ENCODE measurements around the gene CYP24A1.

Gene CYP24A1

GRCh38 chr20:54188132-54188849, 14.5 kb upstream of the CYP24A1 start:
- no CpG with 5 or more reads among the region's 11 CpGs for whole genome bisulfite sequencing, 2 donors (ENCODE audit: extremely low coverage in 2 of 2, insufficient read length in 2 of 2, insufficient replicate concordance in 1 of 2)
- no peak overlapping the region for H3K18ac ChIP-seq (ENCODE audit: low read length)

GRCh38 chr20:54184904-54185626, 11.3 kb upstream of the CYP24A1 start:
- Histone ChIP-seq H4K91ac (ENCODE audit: low read depth, low read length, poor library complexity) (no peak overlapping the region), H2AK5ac (ENCODE audit: low read depth, low read length) (no peak overlapping the region), H2BK120ac (ENCODE audit: low read depth, low read length) (no peak overlapping the region), H3K79me1 (ENCODE audit: low read depth, low read length) (no peaks in the 10 kb centered on the region), H3K36me3 (replicated peaks in 1 of 2; ENCODE audit: control insufficient read depth in 2 of 2, insufficient read depth in 2 of 2, low read length in 2 of 2) (no peaks in the 10 kb centered on the region), H2BK5ac (ENCODE audit: low read length) (no peak overlapping the region), H3K14ac (ENCODE audit: low read length) (no peak overlapping the region), H4K8ac (ENCODE audit: low read depth, low read length) (no peak overlapping the region), H3K9me3 (replicated peaks in 1 of 2; ENCODE audit: control insufficient read depth in 2 of 2, insufficient read depth in 1 of 2, low read depth in 1 of 2, low read length in 2 of 2) (no peaks in the 10 kb centered on the region), H2BK15ac (ENCODE audit: low read length) (no peak overlapping the region), H3K4ac (ENCODE audit: low read length) (no peak overlapping the region), H2AFZ (ENCODE audit: low read length) (no peak overlapping the region), H3K4me3 (ENCODE audit: low read length in 2 of 2) (no peak overlapping the region), H3K4me1 (ENCODE audit: control insufficient read depth in 2 of 2, insufficient read depth in 1 of 2, low read depth in 1 of 2, low read length in 2 of 2) (no peaks in the 10 kb centered on the region), H3K18ac (ENCODE audit: low read length) (no peak overlapping the region), H3K4me2 (ENCODE audit: insufficient read depth, low read length, poor library complexity, severe bottlenecking) (no peak overlapping the region), H2BK12ac (ENCODE audit: low read length) (no peak overlapping the region), H3K27ac (replicated peaks; ENCODE audit: low read length) (no peak overlapping the region), H3K27me3 (ENCODE audit: control insufficient read depth in 3 of 3, insufficient read depth in 3 of 3, low read depth in 1 of 3, low read length in 3 of 3) (peaks cover 0 to 58% (median 2%) of the 10 kb centered on the region in 3 experiments), H3K9ac (ENCODE audit: low read depth, low read length, poor library complexity) (no peak overlapping the region), H3K23ac (ENCODE audit: low read depth, low read length, poor library complexity) (no peak overlapping the region)
- DNase-seq (ENCODE audit: low spot score) = no peak
- 100% methylated on average over 1 of the region's 10 CpGs; no CpG with 5 or more reads in 1 of the 2 donors for WGBS, 2 donors (ENCODE audit: extremely low coverage in 2 of 2, insufficient read length in 2 of 2, insufficient replicate concordance in 1 of 2)

More at GRCh38 chr20:54188132-54188849, 14.5 kb upstream of the CYP24A1 start:
- H3K4me2 ChIP-seq (ENCODE audit: insufficient read depth, low read length, poor library complexity, severe bottlenecking) = no peak overlapping the region
- H3K4me1 ChIP-seq (ENCODE audit: control insufficient read depth in 2 of 2, insufficient read depth in 1 of 2, low read depth in 1 of 2, low read length in 2 of 2) = no peaks in the 10 kb centered on the region
- no peaks in the 10 kb centered on the region for H3K79me1 ChIP-seq (ENCODE audit: low read depth, low read length)
- no peak overlapping the region for H3K23ac ChIP-seq (ENCODE audit: low read depth, low read length, poor library complexity)
- H4K8ac ChIP-seq (ENCODE audit: low read depth, low read length) = no peak overlapping the region
- H3K36me3 ChIP-seq (replicated peaks in 1 of 2; ENCODE audit: control insufficient read depth in 2 of 2, insufficient read depth in 2 of 2, low read length in 2 of 2) = no peaks in the 10 kb centered on the region
- peak overlapping the region; percentile 11 for H2AFZ ChIP-seq (ENCODE audit: low read length)
- H3K4me3 ChIP-seq (ENCODE audit: low read length in 2 of 2) = no peak overlapping the region
- no peak overlapping the region for H2BK5ac ChIP-seq (ENCODE audit: low read length)
- H3K27ac ChIP-seq (replicated peaks; ENCODE audit: low read length) = no peak overlapping the region
- H2BK120ac ChIP-seq (ENCODE audit: low read depth, low read length) = no peak overlapping the region
- H4K91ac ChIP-seq (ENCODE audit: low read depth, low read length, poor library complexity) = no peak overlapping the region
- no peak overlapping the region for H2BK15ac ChIP-seq (ENCODE audit: low read length)
- no peaks in the 10 kb centered on the region for H3K9me3 ChIP-seq (replicated peaks in 1 of 2; ENCODE audit: control insufficient read depth in 2 of 2, insufficient read depth in 1 of 2, low read depth in 1 of 2, low read length in 2 of 2)
- H3K4ac ChIP-seq (ENCODE audit: low read length) = no peak overlapping the region
- H2AK5ac ChIP-seq (ENCODE audit: low read depth, low read length) = no peak overlapping the region
- H3K14ac ChIP-seq (ENCODE audit: low read length) = no peak overlapping the region
- peaks cover 0 to 39% (median 2%) of the 10 kb centered on the region in 3 experiments for H3K27me3 ChIP-seq (ENCODE audit: control insufficient read depth in 3 of 3, insufficient read depth in 3 of 3, low read depth in 1 of 3, low read length in 3 of 3)
- H2BK12ac ChIP-seq (ENCODE audit: low read length) = no peak overlapping the region
- no peak overlapping the region for H3K9ac ChIP-seq (ENCODE audit: low read depth, low read length, poor library complexity)
- DNase-seq (ENCODE audit: low spot score) = no peak

- H3K9me3 ChIP-seq (replicated peaks in 1 of 2; ENCODE audit: control insufficient read depth in 2 of 2, insufficient read depth in 1 of 2, low read depth in 1 of 2, low read length in 2 of 2) = no peaks in the 10 kb centered on the region
- H4K91ac ChIP-seq (ENCODE audit: low read depth, low read length, poor library complexity) = no peak overlapping the region
- no peak overlapping the region for H3K27ac ChIP-seq (replicated peaks; ENCODE audit: low read length)
- H4K8ac ChIP-seq (ENCODE audit: low read depth, low read length) = no peak overlapping the region
- H3K14ac ChIP-seq (ENCODE audit: low read length) = no peak overlapping the region
- no peak overlapping the region for H3K23ac ChIP-seq (ENCODE audit: low read depth, low read length, poor library complexity)
- H3K4me3 ChIP-seq (ENCODE audit: low read length in 2 of 2) = no peak overlapping the region
- peaks cover 0 to 54% (median 2%) of the 10 kb centered on the region in 3 experiments for H3K27me3 ChIP-seq (ENCODE audit: control insufficient read depth in 3 of 3, insufficient read depth in 3 of 3, low read depth in 1 of 3, low read length in 3 of 3)
- no peak overlapping the region for H3K4ac ChIP-seq (ENCODE audit: low read length)
- H2AFZ ChIP-seq (ENCODE audit: low read length) = no peak overlapping the region
- H3K18ac ChIP-seq (ENCODE audit: low read length) = no peak overlapping the region
- no CpG with 5 or more reads among the region's 3 CpGs for WGBS, 2 donors (ENCODE audit: extremely low coverage in 2 of 2, insufficient read length in 2 of 2, insufficient replicate concordance in 1 of 2)
- H2BK15ac ChIP-seq (ENCODE audit: low read length) = no peak overlapping the region
- H3K4me1 ChIP-seq (ENCODE audit: control insufficient read depth in 2 of 2, insufficient read depth in 1 of 2, low read depth in 1 of 2, low read length in 2 of 2) = no peaks in the 10 kb centered on the region
- no peak overlapping the region for H3K4me2 ChIP-seq (ENCODE audit: insufficient read depth, low read length, poor library complexity, severe bottlenecking)
- H2AK5ac ChIP-seq (ENCODE audit: low read depth, low read length) = no peak overlapping the region
- no peak overlapping the region for H2BK120ac ChIP-seq (ENCODE audit: low read depth, low read length)
- H3K9ac ChIP-seq (ENCODE audit: low read depth, low read length, poor library complexity) = no peak overlapping the region
- H2BK5ac ChIP-seq (ENCODE audit: low read length) = no peak overlapping the region
- no peaks in the 10 kb centered on the region for H3K79me1 ChIP-seq (ENCODE audit: low read depth, low read length)
- DNase-seq (ENCODE audit: low spot score) = no peak
- H3K36me3 ChIP-seq (replicated peaks in 1 of 2; ENCODE audit: control insufficient read depth in 2 of 2, insufficient read depth in 2 of 2, low read length in 2 of 2) = no peaks in the 10 kb centered on the region
- H2BK12ac ChIP-seq (ENCODE audit: low read length) = no peak overlapping the region
These were observed 10.3 kb upstream of the CYP24A1 start for GRCh38 chr20:54184071-54184470.

GRCh38 chr20:54180931-54181330, 7.1 kb upstream of the CYP24A1 start:
- H4K8ac ChIP-seq (ENCODE audit: low read depth, low read length) = no peak overlapping the region
- no peak overlapping the region for H3K4ac ChIP-seq (ENCODE audit: low read length)
- H2AK5ac ChIP-seq (ENCODE audit: low read depth, low read length) = no peak overlapping the region
- H3K18ac ChIP-seq (ENCODE audit: low read length) = no peak overlapping the region
- no peak overlapping the region for H3K14ac ChIP-seq (ENCODE audit: low read length)
- DNase-seq (ENCODE audit: low spot score) = no peak
- H3K4me3 ChIP-seq (ENCODE audit: low read length in 2 of 2) = no peak overlapping the region
- no peak overlapping the region for H2BK12ac ChIP-seq (ENCODE audit: low read length)
- H3K27ac ChIP-seq (replicated peaks; ENCODE audit: low read length) = no peak overlapping the region
- no peaks in the 10 kb centered on the region for H3K4me1 ChIP-seq (ENCODE audit: control insufficient read depth in 2 of 2, insufficient read depth in 1 of 2, low read depth in 1 of 2, low read length in 2 of 2)
- no peak overlapping the region for H2BK15ac ChIP-seq (ENCODE audit: low read length)
- no peaks in the 10 kb centered on the region for H3K79me1 ChIP-seq (ENCODE audit: low read depth, low read length)
- no peak overlapping the region for H2BK120ac ChIP-seq (ENCODE audit: low read depth, low read length)
- peaks cover 0 to 51% (median 2%) of the 10 kb centered on the region in 3 experiments for H3K27me3 ChIP-seq (ENCODE audit: control insufficient read depth in 3 of 3, insufficient read depth in 3 of 3, low read depth in 1 of 3, low read length in 3 of 3)
- H2BK5ac ChIP-seq (ENCODE audit: low read length) = no peak overlapping the region
- H3K9ac ChIP-seq (ENCODE audit: low read depth, low read length, poor library complexity) = no peak overlapping the region
- no peak overlapping the region for H3K23ac ChIP-seq (ENCODE audit: low read depth, low read length, poor library complexity)
- no peak overlapping the region for H2AFZ ChIP-seq (ENCODE audit: low read length)
- no peak overlapping the region for H4K91ac ChIP-seq (ENCODE audit: low read depth, low read length, poor library complexity)
- no CpG with 5 or more reads among the region's 1 CpG for WGBS, 2 donors (ENCODE audit: extremely low coverage in 2 of 2, insufficient read length in 2 of 2, insufficient replicate concordance in 1 of 2)
- H3K9me3 ChIP-seq (replicated peaks in 1 of 2; ENCODE audit: control insufficient read depth in 2 of 2, insufficient read depth in 1 of 2, low read depth in 1 of 2, low read length in 2 of 2) = no peaks in the 10 kb centered on the region
- no peak overlapping the region for H3K4me2 ChIP-seq (ENCODE audit: insufficient read depth, low read length, poor library complexity, severe bottlenecking)
- H3K36me3 ChIP-seq (replicated peaks in 1 of 2; ENCODE audit: control insufficient read depth in 2 of 2, insufficient read depth in 2 of 2, low read length in 2 of 2) = no peaks in the 10 kb centered on the region

Data from neuronal stem cell (in vitro differentiated cells).